GM19468 (cell line): ENCODE measurements around the gene SMAP1.

Source experiments
- ATAC-seq: cut with Tn5 transposase; IDR thresholded peaks from one replicate; pipeline ENCODE4 v1.9.1; 2021; ENCODE audit warnings: mild to moderate bottlenecking, moderate library complexity, moderate number of reproducible peaks; ENCODE audit not compliant: unreplicated experiment; ENCODE audit errors: extremely low read depth

Gene SMAP1

DNA sequence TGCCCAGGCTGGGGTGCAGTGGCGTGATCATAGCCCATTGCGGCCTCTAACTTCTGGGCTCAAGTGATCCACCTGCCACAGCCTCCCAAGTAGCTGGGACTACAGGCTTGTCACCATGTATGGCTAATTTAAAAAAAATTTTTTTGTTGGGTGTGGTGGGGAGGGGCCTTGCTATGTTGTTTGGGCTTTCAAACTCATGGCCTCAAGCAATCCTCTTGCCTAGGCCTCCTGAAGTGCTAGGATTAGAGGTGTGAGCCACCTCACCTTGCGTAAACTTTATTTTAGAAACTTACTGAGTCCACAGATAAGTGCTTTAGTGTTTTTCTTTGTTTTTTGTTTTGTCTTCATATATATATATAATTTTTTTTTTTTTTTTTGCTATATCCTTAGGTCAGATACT is 9.1 kb downstream of the SMAP1 start:
- ATAC-seq = no peak

DNA sequence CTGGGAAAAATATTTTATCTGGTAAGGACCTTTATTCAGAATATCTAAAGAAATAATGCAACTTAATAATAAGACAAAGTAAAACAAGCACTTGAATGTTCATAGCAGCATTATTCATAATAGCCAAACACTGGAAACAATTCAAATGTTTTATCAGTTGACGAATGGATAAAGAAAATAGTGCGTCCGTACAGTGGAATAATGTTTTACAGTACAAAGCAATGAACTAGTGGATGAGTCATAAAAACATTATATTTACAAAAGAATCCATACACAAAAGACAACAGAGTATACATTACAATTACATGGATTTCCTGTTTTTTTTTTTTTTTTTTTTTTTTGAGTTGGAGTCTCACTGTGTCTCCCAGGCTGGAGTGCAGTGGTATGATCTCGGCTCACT is 12.7 kb downstream of the SMAP1 start:
- no peak for ATAC-seq

GRCh38 chr6:70684794-70685493 is 17.3 kb downstream of the SMAP1 start:
- no peak for ATAC-seq

GRCh38 chr6:70685494-70686180 is 18.0 kb downstream of the SMAP1 start:
- no peak for ATAC-seq

DNA sequence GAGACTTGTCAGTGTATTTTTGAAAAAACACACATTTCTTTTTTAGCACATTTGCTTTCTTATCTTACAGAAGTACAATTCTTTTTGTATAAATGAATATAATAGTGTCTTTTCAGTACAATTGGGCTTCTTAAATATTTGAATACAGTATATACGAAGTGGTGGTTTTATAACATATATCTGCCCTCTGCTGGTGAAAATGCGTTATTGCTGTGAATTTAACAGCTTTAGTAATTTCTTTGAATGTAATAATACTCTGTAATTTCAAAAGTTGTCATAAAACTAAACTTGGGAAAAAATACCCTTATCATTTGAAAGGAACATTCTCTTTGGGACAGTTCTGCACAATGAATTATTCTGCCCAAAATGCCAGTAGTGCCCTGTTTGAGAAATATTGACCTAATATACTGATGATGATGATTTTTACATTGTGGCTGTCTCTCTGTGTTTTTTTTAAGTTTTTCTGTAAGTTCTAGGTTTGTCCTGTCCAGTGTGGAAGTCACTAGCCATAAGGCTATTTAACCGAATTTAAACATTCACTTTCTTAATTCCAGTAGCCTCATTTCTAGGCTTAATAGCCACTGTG is 19.0 kb downstream of the SMAP1 start:
- no peak for ATAC-seq

- no peak for ATAC-seq
Measured at GRCh38 chr6:70693887-70694286, 26.2 kb downstream of the SMAP1 start.

DNA sequence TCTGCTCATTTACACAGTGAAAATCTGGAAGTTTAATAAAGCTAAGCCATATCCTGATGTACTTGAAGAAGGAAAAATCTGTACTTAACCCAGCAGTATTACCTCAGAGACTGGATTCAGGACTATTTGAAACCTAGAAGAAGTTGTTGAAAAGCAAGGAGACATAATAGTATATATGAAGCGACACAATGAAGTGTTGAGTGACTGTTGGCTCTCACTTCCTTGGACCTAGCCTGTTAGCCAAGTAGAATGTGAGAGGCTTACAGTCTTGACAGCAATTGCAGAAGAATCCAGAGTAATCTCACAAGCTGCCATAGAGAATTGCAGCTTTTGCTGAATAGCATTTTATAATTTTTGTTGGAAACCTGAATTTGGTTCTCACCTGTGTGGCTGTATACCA is 26.7 kb downstream of the SMAP1 start:
- no peak for ATAC-seq

DNA sequence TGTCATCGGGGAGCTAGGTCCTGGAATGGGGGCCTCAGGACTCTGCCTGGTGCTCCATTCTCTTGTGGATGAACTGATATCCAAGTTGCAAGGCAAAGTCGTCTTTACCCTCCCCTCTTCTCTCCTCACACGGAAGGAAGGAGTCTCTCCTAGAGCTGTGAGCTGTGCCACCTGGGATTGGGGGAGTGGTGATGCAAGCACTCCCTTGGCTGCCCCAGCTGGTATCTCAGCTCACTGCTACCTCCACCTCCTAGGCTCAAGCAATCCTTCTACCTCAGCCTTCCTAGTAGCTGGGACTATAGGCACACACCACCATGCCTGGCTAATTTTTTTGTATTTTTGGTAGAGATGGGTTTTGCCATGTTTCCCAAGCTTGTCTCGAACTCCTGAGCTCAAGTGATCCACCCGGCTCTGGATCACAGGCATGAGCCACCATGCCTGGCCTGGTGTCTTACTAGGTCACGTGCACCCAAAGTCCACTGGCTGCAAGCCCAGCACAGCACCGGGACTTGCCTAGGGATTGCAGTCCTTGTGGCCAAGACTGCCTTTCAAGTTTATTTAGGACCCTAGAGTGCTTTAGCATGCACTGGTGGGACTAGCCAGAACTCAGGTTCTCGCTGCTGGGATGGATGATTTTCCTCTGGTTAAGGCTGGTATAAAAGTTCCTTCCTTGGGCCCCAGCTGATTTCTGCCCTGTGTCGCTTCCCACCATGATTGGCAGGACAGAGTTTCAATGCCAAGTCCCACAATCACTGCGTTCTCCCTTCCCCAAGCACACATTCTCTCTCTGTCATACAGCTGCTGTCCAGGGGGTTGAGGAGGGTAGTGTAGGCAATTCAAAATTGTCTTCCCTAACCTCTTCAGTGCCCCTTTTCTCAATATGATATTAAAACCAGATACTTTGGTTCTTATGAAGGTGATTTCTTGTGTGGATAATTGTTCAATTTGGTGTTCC is 33.5 kb downstream of the SMAP1 start:
- ATAC-seq = no peak

DNA sequence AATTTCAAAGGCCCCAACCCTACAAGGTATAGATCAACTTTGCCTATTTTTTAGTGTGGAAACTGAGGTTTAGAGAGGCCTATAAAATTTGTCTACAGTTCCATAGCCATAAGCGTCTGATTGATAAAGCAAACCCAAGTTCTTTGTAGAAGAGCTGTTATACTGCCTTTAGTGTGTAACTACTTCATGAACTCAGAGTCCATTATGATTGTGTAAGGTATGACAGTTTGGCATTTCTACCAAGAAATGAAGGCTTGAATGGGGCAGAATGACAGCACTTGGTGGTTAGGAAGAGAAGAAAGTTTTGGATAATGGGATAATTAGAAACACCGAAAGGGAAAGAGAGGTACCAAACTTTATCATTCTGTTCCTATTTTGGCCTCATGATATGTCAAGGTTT is 38.1 kb downstream of the SMAP1 start:
- no peak for ATAC-seq

- no peak for ATAC-seq
Measured at GRCh38 chr6:70706491-70707123, 38.9 kb downstream of the SMAP1 start.

- no peak for ATAC-seq
Measured at GRCh38 chr6:70707893-70708292, 40.2 kb downstream of the SMAP1 start.

DNA sequence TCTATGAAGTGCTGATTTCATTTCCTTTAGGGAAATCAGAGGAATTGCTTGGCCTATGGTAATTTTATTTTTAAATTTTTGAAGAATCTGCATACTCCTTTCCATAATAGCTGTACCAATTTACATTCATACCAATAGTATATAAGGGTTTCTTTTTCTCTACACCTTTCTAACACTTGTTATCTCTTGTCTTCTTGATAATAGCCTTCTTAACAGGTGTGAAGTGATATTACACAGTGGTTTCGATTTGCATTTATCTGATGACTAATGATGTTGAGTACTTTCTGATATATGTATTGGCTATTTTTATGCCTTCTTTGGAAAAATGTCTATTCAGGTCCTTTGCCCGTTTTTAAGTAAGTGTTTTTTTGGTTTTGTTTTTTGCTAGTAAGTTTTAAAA is 40.8 kb downstream of the SMAP1 start:
- ATAC-seq = no peak

DNA sequence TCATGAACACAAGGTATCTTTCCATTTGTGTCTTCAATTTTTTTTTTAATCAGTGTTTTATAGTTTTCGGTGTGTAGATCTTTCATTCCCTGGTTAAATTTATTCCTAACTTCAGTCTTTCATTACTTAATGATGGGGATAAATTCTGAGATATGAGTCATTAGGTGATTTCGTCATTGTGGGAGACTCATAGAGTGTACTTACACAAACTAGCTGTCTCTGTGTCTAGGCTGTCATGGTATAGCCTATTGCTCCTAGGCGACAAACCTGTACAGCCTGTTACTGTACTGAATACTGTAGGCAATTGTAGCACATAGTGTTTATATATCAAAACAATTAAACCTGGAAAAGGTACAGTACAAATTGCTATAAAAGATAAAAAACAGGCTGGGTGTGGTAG is 42.1 kb downstream of the SMAP1 start:
- no peak for ATAC-seq

DNA sequence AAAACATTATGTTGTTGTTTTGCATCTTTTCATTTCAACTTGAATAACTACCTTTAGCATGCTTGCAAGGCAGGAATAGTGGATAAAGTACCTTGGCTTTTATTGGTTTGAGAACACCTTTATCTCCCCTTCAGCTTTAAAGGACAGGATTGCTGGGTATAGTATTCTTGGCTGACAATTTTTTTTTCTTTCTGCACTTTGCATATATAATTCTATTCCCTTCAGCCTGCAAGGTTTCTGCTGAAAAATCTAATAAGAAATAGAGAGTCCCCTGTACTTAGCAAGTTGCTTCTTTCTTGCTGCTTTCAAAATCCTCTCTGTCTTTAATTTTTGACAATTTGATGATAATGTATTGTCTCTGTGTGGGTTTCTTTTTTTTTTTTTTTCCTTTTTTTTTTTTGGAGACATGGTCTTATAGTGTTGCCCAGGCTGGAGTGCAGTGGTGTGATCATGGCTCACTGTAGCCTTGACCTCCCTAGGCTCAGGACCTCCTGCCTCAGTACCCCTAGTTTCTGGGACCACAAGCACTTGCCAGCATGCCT is 47.1 kb downstream of the SMAP1 start:
- ATAC-seq = no peak

DNA sequence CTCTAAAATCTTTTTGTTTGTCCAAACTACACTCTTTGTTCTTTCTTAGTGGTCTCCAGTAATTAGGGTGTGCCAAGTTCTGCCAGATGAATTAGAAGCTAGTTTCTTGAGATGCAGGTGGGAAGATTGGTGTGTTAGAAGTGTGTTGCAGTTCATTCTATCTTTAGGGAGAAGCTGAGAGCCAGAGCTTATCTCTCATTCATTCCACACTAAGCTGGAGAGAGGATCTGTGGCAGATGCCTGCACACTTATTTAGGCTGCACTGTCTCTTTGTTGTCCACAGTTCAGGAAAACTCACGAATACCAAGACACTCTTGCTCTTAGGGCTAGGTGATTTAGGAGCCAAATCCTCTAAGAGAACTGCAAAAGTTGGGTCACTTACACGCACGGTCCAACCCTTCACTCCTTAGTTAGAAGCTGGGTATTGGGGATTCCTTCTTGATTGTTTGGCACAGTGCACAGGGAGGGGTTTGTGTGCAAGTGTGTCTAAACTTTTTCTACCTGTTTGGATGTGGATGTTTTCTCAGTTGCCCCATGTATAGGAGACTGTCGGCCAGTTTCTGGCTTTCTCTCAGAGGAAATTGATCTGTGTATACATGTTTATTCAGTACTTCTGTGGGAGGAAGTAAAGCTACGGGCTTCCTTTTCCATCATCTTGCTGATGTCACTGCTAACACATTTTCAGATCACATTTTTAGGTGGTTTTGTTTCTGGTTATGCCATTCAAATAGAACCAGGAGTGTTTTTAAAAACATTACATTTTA is 49.5 kb downstream of the SMAP1 start:
- ATAC-seq = no peak

GRCh38 chr6:70724524-70724923 is 56.8 kb downstream of the SMAP1 start:
- no peak for ATAC-seq

- no peak for ATAC-seq
Measured at GRCh38 chr6:70725817-70726415, 58.2 kb downstream of the SMAP1 start.

GRCh38 chr6:70734381-70734780 is 66.7 kb downstream of the SMAP1 start:
- no peak for ATAC-seq

DNA sequence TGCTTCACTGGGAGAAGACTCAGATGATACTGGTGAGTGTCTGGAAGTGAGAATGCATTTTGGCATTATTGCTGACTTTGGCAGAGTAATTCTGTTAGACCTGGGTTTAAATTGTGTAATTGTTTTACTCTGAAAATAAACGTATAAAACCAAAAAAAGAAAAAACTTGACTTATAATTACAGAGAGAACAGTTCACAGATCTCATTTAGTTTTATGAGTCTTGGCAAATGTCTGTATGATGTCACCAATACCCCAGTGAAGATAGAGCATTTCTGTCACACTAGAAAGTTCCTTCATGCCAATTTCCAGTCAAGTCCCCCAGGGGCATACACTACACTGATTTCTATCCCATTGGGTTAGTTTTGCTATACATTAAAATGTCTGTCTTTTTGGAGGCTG is 67.3 kb downstream of the SMAP1 start:
- ATAC-seq = no peak
